H1 (cell line): ENCODE measurements around the gene PLB1. TPM values are rescaled to one million over a fixed set of nuclear protein-coding genes. Genes with fewer than 3 reads are reported as not detected.

ENCODE experiments used
- CHD1 ChIP-seq: IDR thresholded peaks from 2 replicates; pipeline ENCODE4 v1.6.1; 2012; ENCODE audit warnings: low read depth, low read length, improper control_type of control experiment
- HDAC2 ChIP-seq, 2 experiments: fragments of 300-600 bp in 1 of 2; sonication (generic) in 1 of 2; IDR thresholded peaks; 2 replicates each; pipeline ENCODE4 v1.6.1; 2011 to 2012; ENCODE audit warnings: low read depth in 2 of 2, low read length in 2 of 2, mild to moderate bottlenecking in 2 of 2, moderate library complexity in 2 of 2, borderline replicate concordance in 1 of 2, inconsistent platforms in 1 of 2
- POLR2A ChIP-seq, 2 experiments: IDR thresholded peaks; 1 replicate in 1 of 2; 2 replicates in 1 of 2; pipeline ENCODE4 v1.6.1; 2011; ENCODE audit warnings: low read depth in 2 of 2, low read length in 2 of 2, mild to moderate bottlenecking in 2 of 2; ENCODE audit errors: control extremely low read depth in 1 of 2
- SP1 ChIP-seq: IDR thresholded peaks from 2 replicates; pipeline ENCODE4 v1.6.1; 2011; ENCODE audit warnings: low read depth, low read length
- polyA plus RNA-seq, 7 experiments: library from polyadenylated mRNA; depleted of rRNA in 3 of 7; stranded (reverse) in 5 of 7; unstranded in 2 of 7; fragments of >200 nt in 5 of 7; fragments of 200-250 nt in 2 of 7; gene quantifications; 1 replicate in 5 of 7; 2 replicates in 1 of 7; 4 replicates in 1 of 7; pipeline versions ENCODE4 v1.2.1 to v1.2.3, GENCODE V29; 2011 to 2013; ENCODE audit warnings: missing spikeins in 2 of 7, mixed read lengths in 2 of 7
- total RNA-seq: library from RNA; stranded (reverse); fragmentation: NEBNext Ultra II Directional; extraction: Animal tissue kit (Norgen Biotek cat#: 25700); gene quantifications from 2 replicates; pipeline ENCODE4 v1.2.1, GENCODE V29; 2021
- TF ChIP-seq, protein P1 (sequence below): IDR thresholded peaks from 2 replicates; pipeline ENCODE4 v1.6.1; 2012; ENCODE audit warnings: low read length, inconsistent platforms
- TF ChIP-seq, protein P2 (sequence below): IDR thresholded peaks from 2 replicates; pipeline ENCODE4 v1.6.1; 2011; ENCODE audit warnings: low read length, improper control_type of control experiment
- TF ChIP-seq, protein P3 (sequence below), 3 experiments: IDR thresholded peaks; 1 replicate in 2 of 3; 2 replicates in 1 of 3; pipeline versions ENCODE4 v1.5.1 to v1.6.1; 2011; ENCODE audit warnings: low read length in 3 of 3, mild to moderate bottlenecking in 3 of 3, inconsistent platforms in 2 of 3, low read depth in 1 of 3, moderate library complexity in 1 of 3; ENCODE audit not compliant: insufficient read depth in 1 of 3; ENCODE audit errors: control extremely low read depth in 1 of 3

Gene PLB1
- total and polyA plus RNA-seq, 2 of the 8 experiments (the other 6 are each of a cell fraction or from before 2014, with no cell fraction given): 0.20 to 0.36 TPM

GRCh38 chr2:28661589-28662001, 165.7 kb downstream of the PLB1 start (continued):
- TF ChIP-seq, protein P1, sequence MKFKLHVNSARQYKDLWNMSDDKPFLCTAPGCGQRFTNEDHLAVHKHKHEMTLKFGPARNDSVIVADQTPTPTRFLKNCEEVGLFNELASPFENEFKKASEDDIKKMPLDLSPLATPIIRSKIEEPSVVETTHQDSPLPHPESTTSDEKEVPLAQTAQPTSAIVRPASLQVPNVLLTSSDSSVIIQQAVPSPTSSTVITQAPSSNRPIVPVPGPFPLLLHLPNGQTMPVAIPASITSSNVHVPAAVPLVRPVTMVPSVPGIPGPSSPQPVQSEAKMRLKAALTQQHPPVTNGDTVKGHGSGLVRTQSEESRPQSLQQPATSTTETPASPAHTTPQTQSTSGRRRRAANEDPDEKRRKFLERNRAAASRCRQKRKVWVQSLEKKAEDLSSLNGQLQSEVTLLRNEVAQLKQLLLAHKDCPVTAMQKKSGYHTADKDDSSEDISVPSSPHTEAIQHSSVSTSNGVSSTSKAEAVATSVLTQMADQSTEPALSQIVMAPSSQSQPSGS: no peak
- TF ChIP-seq HDAC2 (IDR thresholded peaks at IDR 0.05; ENCODE audit: borderline replicate concordance in 1 of 2, low read depth in 2 of 2, low read length in 2 of 2) (no peak), CHD1 (no peak), SP1 (no peak), POLR2A (IDR thresholded peaks at IDR 0.05; ENCODE audit: control extremely low read depth in 1 of 2, low read depth in 2 of 2, low read length in 2 of 2) (no peak)
- TF ChIP-seq, protein P2, sequence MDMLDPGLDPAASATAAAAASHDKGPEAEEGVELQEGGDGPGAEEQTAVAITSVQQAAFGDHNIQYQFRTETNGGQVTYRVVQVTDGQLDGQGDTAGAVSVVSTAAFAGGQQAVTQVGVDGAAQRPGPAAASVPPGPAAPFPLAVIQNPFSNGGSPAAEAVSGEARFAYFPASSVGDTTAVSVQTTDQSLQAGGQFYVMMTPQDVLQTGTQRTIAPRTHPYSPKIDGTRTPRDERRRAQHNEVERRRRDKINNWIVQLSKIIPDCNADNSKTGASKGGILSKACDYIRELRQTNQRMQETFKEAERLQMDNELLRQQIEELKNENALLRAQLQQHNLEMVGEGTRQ: no peak
- TF ChIP-seq, protein P3, sequence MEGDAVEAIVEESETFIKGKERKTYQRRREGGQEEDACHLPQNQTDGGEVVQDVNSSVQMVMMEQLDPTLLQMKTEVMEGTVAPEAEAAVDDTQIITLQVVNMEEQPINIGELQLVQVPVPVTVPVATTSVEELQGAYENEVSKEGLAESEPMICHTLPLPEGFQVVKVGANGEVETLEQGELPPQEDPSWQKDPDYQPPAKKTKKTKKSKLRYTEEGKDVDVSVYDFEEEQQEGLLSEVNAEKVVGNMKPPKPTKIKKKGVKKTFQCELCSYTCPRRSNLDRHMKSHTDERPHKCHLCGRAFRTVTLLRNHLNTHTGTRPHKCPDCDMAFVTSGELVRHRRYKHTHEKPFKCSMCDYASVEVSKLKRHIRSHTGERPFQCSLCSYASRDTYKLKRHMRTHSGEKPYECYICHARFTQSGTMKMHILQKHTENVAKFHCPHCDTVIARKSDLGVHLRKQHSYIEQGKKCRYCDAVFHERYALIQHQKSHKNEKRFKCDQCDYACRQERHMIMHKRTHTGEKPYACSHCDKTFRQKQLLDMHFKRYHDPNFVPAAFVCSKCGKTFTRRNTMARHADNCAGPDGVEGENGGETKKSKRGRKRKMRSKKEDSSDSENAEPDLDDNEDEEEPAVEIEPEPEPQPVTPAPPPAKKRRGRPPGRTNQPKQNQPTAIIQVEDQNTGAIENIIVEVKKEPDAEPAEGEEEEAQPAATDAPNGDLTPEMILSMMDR (IDR thresholded peaks at IDR 0.05; ENCODE audit: control extremely low read depth in 1 of 3, insufficient read depth in 1 of 3, low read depth in 1 of 3, low read length in 3 of 3): no peak
